Hepatocyte (in vitro differentiated cells): ENCODE measurements around the gene HOMER1. TPM values are rescaled to one million over a fixed set of nuclear protein-coding genes. Genes with fewer than 3 reads are reported as not detected.

Experiments used
- DNase-seq: peaks from one replicate; pipeline ENCODE4 v3.0.0-alpha.2; 2016; ENCODE audit warnings: low spot score
- H2AFZ ChIP-seq: fragments of 200-600 bp; sonication (generic); 2 replicates; pipeline ENCODE4 v1.6.0; 2016; ENCODE audit warnings: antibody characterized with exemption, mild to moderate bottlenecking
- H3K27ac ChIP-seq: fragments of 200-600 bp; sonication (generic); 2 replicates; pipeline ENCODE4 v1.5.1; 2016; ENCODE audit warnings: mild to moderate bottlenecking
- H3K27me3 ChIP-seq: fragments of 200-600 bp; sonication (generic); 2 replicates; pipeline ENCODE4 v1.6.1; 2016
- H3K36me3 ChIP-seq: fragments of 200-600 bp; sonication (generic); replicated peaks from 2 replicates; pipeline ENCODE4 v1.5.1; 2016; ENCODE audit warnings: low read depth; ENCODE audit not compliant: insufficient read depth
- H3K4me1 ChIP-seq: fragments of 200-600 bp; sonication (generic); 2 replicates; pipeline ENCODE4 v1.5.1; 2016; ENCODE audit warnings: mild to moderate bottlenecking, moderate library complexity; ENCODE audit not compliant: insufficient read depth
- H3K4me2 ChIP-seq: fragments of 200-600 bp; sonication (generic); 2 replicates; pipeline ENCODE4 v1.6.0; 2016
- H3K4me3 ChIP-seq: fragments of 200-600 bp; sonication (generic); 2 replicates; pipeline ENCODE4 v1.5.1; 2016; ENCODE audit warnings: mild to moderate bottlenecking
- H3K79me2 ChIP-seq: fragments of 200-600 bp; sonication (generic); 2 replicates; pipeline ENCODE4 v1.6.0; 2017; ENCODE audit warnings: mild to moderate bottlenecking
- H3K9me2 ChIP-seq: fragments of 200-600 bp; sonication (generic); replicated peaks from 2 replicates; pipeline ENCODE4 v1.6.0; 2017; ENCODE audit warnings: mild to moderate bottlenecking; ENCODE audit not compliant: insufficient read depth
- H3K9me3 ChIP-seq: fragments of 200-600 bp; sonication (generic); 2 replicates; pipeline ENCODE4 v1.5.1; 2016; ENCODE audit warnings: low read depth, mild to moderate bottlenecking
- H4K20me1 ChIP-seq: fragments of 200-600 bp; sonication (generic); 2 replicates; pipeline ENCODE4 v1.6.0; 2016; ENCODE audit warnings: mild to moderate bottlenecking; ENCODE audit not compliant: insufficient read depth, poor library complexity, severe bottlenecking
- CTCF ChIP-seq: fragments of 200-600 bp; sonication (generic); IDR thresholded peaks from 2 replicates; pipeline ENCODE4 v1.5.1; 2016; ENCODE audit warnings: antibody characterized with exemption, mild to moderate bottlenecking; ENCODE audit not compliant: poor library complexity
- EZH2 ChIP-seq: fragments of 200-600 bp; sonication (generic); IDR thresholded peaks from 2 replicates; pipeline ENCODE4 v1.6.1; 2016; ENCODE audit warnings: antibody characterized with exemption, mild to moderate bottlenecking, borderline replicate concordance
- EZH2phosphoT487 ChIP-seq: fragments of 200-600 bp; sonication (generic); IDR thresholded peaks from one replicate; pipeline ENCODE4 v1.6.1; 2018; ENCODE audit warnings: antibody characterized with exemption, mild to moderate bottlenecking, low read depth, moderate library complexity; ENCODE audit not compliant: unreplicated experiment, severe bottlenecking
- WGBS: methylation state at CpG from one replicate; pipeline ENCODE4 v1.1.6; 2016; ENCODE audit warnings: low lambda C conversion rate; ENCODE audit errors: missing lambda C conversion rate; 5-methylcytosine and 5-hydroxymethylcytosine counted together
- polyA plus RNA-seq: library from polyadenylated mRNA; unstranded; fragments of >200 nt; fragmentation: Nextera tagmentation; extraction: Ambion mirVana; gene quantifications from 2 replicates; pipeline ENCODE4 v1.2.1, GENCODE V29; 2016
- total RNA-seq: library from RNA; depleted of rRNA; stranded (reverse); fragments of >200 nt; gene quantifications from 2 replicates; pipeline ENCODE4 v1.2.3, GENCODE V29; 2014

Gene HOMER1
- total and polyA plus RNA-seq, 2 experiments from 2014 or later = 12.0 to 14.2 TPM

- Histone ChIP-seq H3K79me2 (no peaks in the 10 kb centered on the region), H2AFZ (no peak overlapping the region), H3K4me3 (no peak overlapping the region), H3K27me3 (no peaks in the 10 kb centered on the region), H3K9me2 (no peaks in the 10 kb centered on the region), H3K36me3 (no peaks in the 10 kb centered on the region), H3K27ac (no peak overlapping the region), H3K9me3 (no peaks in the 10 kb centered on the region), H3K4me2 (no peak overlapping the region), H4K20me1 (no peaks in the 10 kb centered on the region), H3K4me1 (no peaks in the 10 kb centered on the region)
- WGBS = 100% methylated on average over 1 of the region's 1 CpG
- TF ChIP-seq CTCF = no peak
- TF ChIP-seq EZH2 = no peak
- no peak for TF ChIP-seq EZH2phosphoT487
- no peak for DNase-seq
These were observed 96.4 kb downstream of the HOMER1 start for GRCh38 chr5:79417495-79417894.

GRCh38 chr5:79416499-79416898 is 97.4 kb downstream of the HOMER1 start:
- no peak for DNase-seq
- TF ChIP-seq EZH2phosphoT487 = no peak
- 94% methylated on average over 2 of the region's 2 CpGs for WGBS
- no peak overlapping the region for H3K4me3 ChIP-seq
- H3K27ac ChIP-seq = no peak overlapping the region
- H4K20me1 ChIP-seq = no peaks in the 10 kb centered on the region
- H3K9me3 ChIP-seq = no peaks in the 10 kb centered on the region
- H3K36me3 ChIP-seq = no peaks in the 10 kb centered on the region
- H3K4me1 ChIP-seq = no peaks in the 10 kb centered on the region
- no peaks in the 10 kb centered on the region for H3K9me2 ChIP-seq
- no peaks in the 10 kb centered on the region for H3K27me3 ChIP-seq
- H2AFZ ChIP-seq = no peak overlapping the region
- H3K4me2 ChIP-seq = no peak overlapping the region
- no peaks in the 10 kb centered on the region for H3K79me2 ChIP-seq

- Histone ChIP-seq H3K4me3 (no peak overlapping the region), H3K4me1 (no peaks in the 10 kb centered on the region), H2AFZ (no peak overlapping the region), H4K20me1 (no peaks in the 10 kb centered on the region), H3K79me2 (no peaks in the 10 kb centered on the region), H3K9me2 (no peaks in the 10 kb centered on the region), H3K27me3 (no peaks in the 10 kb centered on the region), H3K36me3 (no peaks in the 10 kb centered on the region), H3K9me3 (no peaks in the 10 kb centered on the region), H3K4me2 (no peak overlapping the region), H3K27ac (no peak overlapping the region)
- DNase-seq = no peak
- TF ChIP-seq EZH2phosphoT487 (no peak), EZH2 (no peak), CTCF (no peak)
These were observed 100.8 kb downstream of the HOMER1 start for GRCh38 chr5:79413112-79413511.

GRCh38 chr5:79408028-79408427 is 105.9 kb downstream of the HOMER1 start:
- Histone ChIP-seq H3K79me2 (no peaks in the 10 kb centered on the region), H3K27ac (no peak overlapping the region), H3K9me2 (no peaks in the 10 kb centered on the region), H3K4me1 (no peaks in the 10 kb centered on the region), H2AFZ (no peak overlapping the region), H3K36me3 (no peaks in the 10 kb centered on the region), H3K4me2 (no peak overlapping the region), H3K9me3 (no peaks in the 10 kb centered on the region), H3K4me3 (no peak overlapping the region), H4K20me1 (no peaks in the 10 kb centered on the region), H3K27me3 (no peaks in the 10 kb centered on the region)
- TF ChIP-seq EZH2phosphoT487 = no peak
- TF ChIP-seq CTCF = no peak
- TF ChIP-seq EZH2 = no peak
- DNase-seq = no peak
